GM13977 (cell line): Measurements from ENCODE around the gene AADACL4.
"Not testable (repeated sequence)": the region's sequence is repeated elsewhere in the genome, so short reads cannot be mapped to it uniquely, and the experiment has no call there.

Source experiments
- DNase-seq: peaks from one replicate; pipeline ENCODE4 v3.0.0; 2012; ENCODE audit warnings: low spot score
- CTCF ChIP-seq: IDR thresholded peaks from 2 replicates; pipeline ENCODE4 v1.5.1; 2012; ENCODE audit warnings: mild to moderate bottlenecking, control low read depth; ENCODE audit not compliant: insufficient read depth; ENCODE audit errors: extremely low read depth, missing control alignments
- in situ Hi-C: fragments of 300-500 bp; cut with MboI; formaldehyde crosslinking; loops from one replicate; pipeline ENCODE4 v1.12.0; 2022; ENCODE audit warnings: low sequenced_read_pairs, low pct_unique_long_range_greater_than_20kb, mixed read lengths, inconsistent platforms; ENCODE audit not compliant: unreplicated experiment

The AADACL4 gene

GRCh38 chr1:12640237-12640957, 3.5 kb upstream of the AADACL4 start:
- in situ Hi-C loops: no loop called here
- TF ChIP-seq CTCF: no peak
- DNase-seq: no peak

GRCh38 chr1:12640958-12641272, 3.0 kb upstream of the AADACL4 start:
- no peak for TF ChIP-seq CTCF
- DNase-seq: no peak
- in situ Hi-C loops: no loop called here

GRCh38 chr1:12643079-12643478, 806 bp upstream of the AADACL4 start:
- in situ Hi-C loops: no loop called here
- TF ChIP-seq CTCF: no peak

GRCh38 chr1:12644237-12644636, 352 bp downstream of the AADACL4 start:
- in situ Hi-C loops: no loop called here
- DNase-seq: no peak
- TF ChIP-seq CTCF: no peak

More at GRCh38 chr1:12643079-12643478, 806 bp upstream of the AADACL4 start:
- no peak for DNase-seq

GRCh38 chr1:12644829-12645228, 944 bp downstream of the AADACL4 start:
- DNase-seq: no peak
- TF ChIP-seq CTCF: no peak
- in situ Hi-C loops: no loop called here

- in situ Hi-C loops, DNase-seq: not testable (repeated sequence)
Measured at GRCh38 chr1:12645401-12645800, 1.5 kb downstream of the AADACL4 start.

GRCh38 chr1:12648741-12649140, 4.9 kb downstream of the AADACL4 start:
- in situ Hi-C loops: no loop called here
- TF ChIP-seq CTCF: no peak
- no peak for DNase-seq
